ENCODE data around the gene HDAC4. TPM values are rescaled to one million over a fixed set of nuclear protein-coding genes. Genes with fewer than 3 reads are reported as not detected.

The HDAC4 gene
- total RNA-seq, 1 experiment from 2014 or later: 32.0 TPM

- Histone ChIP-seq H2BK5ac (ENCODE audit: insufficient read length, low read length) (no peak overlapping the region), H3K27ac (ENCODE audit: insufficient read length, low read depth, low read length) (no peak overlapping the region), H3K4ac (ENCODE audit: low read depth, low read length) (no peak overlapping the region), H2BK120ac (ENCODE audit: low read depth, low read length, poor library complexity, severe bottlenecking) (no peak overlapping the region), H3T11ph (ENCODE audit: low read length) (no peak overlapping the region), H3K9me3 (ENCODE audit: control insufficient read depth, low read depth, low read length) (no peaks in the 10 kb centered on the region), H3K79me2 (ENCODE audit: insufficient read depth, low read length) (peaks cover 3% of the 10 kb centered on the region; the same call in 1 of the 2 replicates), H3K18ac (ENCODE audit: insufficient read length, low read depth, low read length) (no peak overlapping the region), H4K8ac (replicated peaks; ENCODE audit: insufficient read length, low read depth, low read length) (no peak overlapping the region), H3K4me2 (ENCODE audit: insufficient read depth, insufficient read length, low read length) (no peak overlapping the region), H2BK20ac (ENCODE audit: low read depth, low read length, poor library complexity, severe bottlenecking) (no peak overlapping the region), H3K79me1 (ENCODE audit: insufficient read depth, low read depth, low read length, poor library complexity, severe bottlenecking) (no peaks in the 10 kb centered on the region), H3K27me3 (ENCODE audit: insufficient read depth, low read length) (no peaks in the 10 kb centered on the region), H3K23ac (ENCODE audit: insufficient read length, low read depth, low read length) (no peak overlapping the region), H3K56ac (ENCODE audit: insufficient read length, low read depth, low read length) (no peak overlapping the region), H2AK5ac (ENCODE audit: insufficient read length, low read length) (no peak overlapping the region), H4K5ac (ENCODE audit: insufficient read length, low read depth, low read length) (no peak overlapping the region), H3K14ac (ENCODE audit: insufficient read depth, low read length) (no peak overlapping the region), H3K23me2 (ENCODE audit: insufficient read length, low read depth, low read length, poor library complexity, severe bottlenecking) (no peaks in the 10 kb centered on the region), H3K9ac (ENCODE audit: extremely low read depth, insufficient read length, low read length) (no peak overlapping the region), H2AFZ (ENCODE audit: low read length) (no peak overlapping the region), H4K91ac (ENCODE audit: insufficient read length, low read depth, low read length) (no peak overlapping the region), H4K20me1 (ENCODE audit: control insufficient read depth, insufficient read depth, insufficient read length) (no peaks in the 10 kb centered on the region), H3K4me1 (ENCODE audit: insufficient read depth, low read length) (no peaks in the 10 kb centered on the region), H2BK15ac (ENCODE audit: low read depth, low read length) (no peak overlapping the region), H2BK12ac (ENCODE audit: insufficient read length, low read depth, low read length) (no peak overlapping the region)
- DNase-seq: no peak
- no peak overlapping the region for H3K4me3 Mint-ChIP-seq
- H3K27ac Mint-ChIP-seq: peak overlapping the region in 1 of 3 experiments; percentile 73; a peak in 1 of 7 replicates
- TF ChIP-seq CTCF (conservative IDR thresholded peaks at IDR 0.05): no peak
- H3K4me1 Mint-ChIP-seq: peaks cover 7 to 10% of the 10 kb centered on the region in 2 experiments
- H3K36me3 Mint-ChIP-seq (ENCODE audit: insufficient read depth in 1 of 3, low read depth in 3 of 3): no peaks in the 10 kb centered on the region
- no CpG with 5 or more reads among the region's 4 CpGs for WGBS (ENCODE audit: extremely low coverage, insufficient read length, low lambda C conversion rate)
- no peaks in the 10 kb centered on the region for H3K27me3 Mint-ChIP-seq (ENCODE audit: low read depth)
- no peaks in the 10 kb centered on the region for H3K9me3 Mint-ChIP-seq
Measured at GRCh38 chr2:239278941-239279365, 121.9 kb downstream of the HDAC4 start.
